MM.1S (cell line): ENCODE data around the gene GASK1B.

Experiments
- CTCF ChIP-seq: fragments of 300-600 bp; sonication (generic); IDR thresholded peaks from 2 replicates; pipeline ENCODE4 v1.5.1; 2016; ENCODE audit warnings: antibody characterized with exemption, low read length, mixed read lengths
- EZH2 ChIP-seq: fragments of 300-600 bp; sonication (generic); optimal IDR thresholded peaks from 2 replicates; pipeline ENCODE3; 2017; ENCODE audit warnings: low read depth, mild to moderate bottlenecking, antibody characterized with exemption, low read length, mixed read lengths

GRCh38 chr4:158219623-158220022 lies 46.8 kb upstream of the GASK1B start:
- TF ChIP-seq CTCF (no peak), EZH2 (no peak)
